Fibroblast of the aortic adventitia (primary cell): Measurements from ENCODE around the gene DCTPP1. TPM values are rescaled to one million over a fixed set of nuclear protein-coding genes. Genes with fewer than 3 reads are reported as not detected.
"Not testable (repeated sequence)": the region's sequence is repeated elsewhere in the genome, so short reads cannot be mapped to it uniquely, and the experiment has no call there.

ENCODE experiments used
- DNase-seq: peaks from one replicate; pipeline ENCODE4 v3.0.0-alpha.2; 2010; ENCODE audit warnings: low read depth
- H3K4me3 ChIP-seq: 2 replicates; pipeline ENCODE4 v1.5.1; 2011; ENCODE audit warnings: low read depth, mild to moderate bottlenecking, control low read depth, low read length, moderate library complexity
- CTCF ChIP-seq: IDR thresholded peaks from 2 replicates; pipeline ENCODE4 v1.5.1; 2011; ENCODE audit warnings: mild to moderate bottlenecking, low read length, control low read depth, inconsistent platforms; ENCODE audit not compliant: insufficient read depth
- total RNA-seq: library from RNA; depleted of rRNA; stranded (reverse); fragments of >200 nt; gene quantifications from 2 replicates; pipeline ENCODE4 v1.2.3, GENCODE V29; 2012; ENCODE audit warnings: low replicate concordance

Gene DCTPP1
- total RNA-seq, 1 donor = 28.0 TPM

GRCh38 chr16:30472328-30472942 lies 42.6 kb upstream of the DCTPP1 start, which contains the start of gene ITGAL:
ITGAL (plus strand) TSS chr16:30472742; CDS start chr16:30472838, 96 bp downstream.
- H3K4me3 ChIP-seq = no peak within 1 kb of the TSS
- no peak for DNase-seq
- no peak for TF ChIP-seq CTCF

- H3K4me3 ChIP-seq = no peak overlapping the region
- no peak for TF ChIP-seq CTCF
- no peak for DNase-seq
These were observed 40.8 kb upstream of the DCTPP1 start for GRCh38 chr16:30470632-30470995.

GRCh38 chr16:30470170-30470512 lies 40.3 kb upstream of the DCTPP1 start:
- DNase-seq = no peak
- no peak for TF ChIP-seq CTCF

GRCh38 chr16:30464078-30464477 lies 34.2 kb upstream of the DCTPP1 start:
- H3K4me3 ChIP-seq = no peak overlapping the region
- no peak for TF ChIP-seq CTCF

More at GRCh38 chr16:30470170-30470512, 40.3 kb upstream of the DCTPP1 start:
- no peak overlapping the region for H3K4me3 ChIP-seq

GRCh38 chr16:30461426-30461825 lies 31.6 kb upstream of the DCTPP1 start:
- not testable (repeated sequence) for DNase-seq

More at GRCh38 chr16:30464078-30464477, 34.2 kb upstream of the DCTPP1 start:
- no peak for DNase-seq

GRCh38 chr16:30459456-30459855 lies 29.6 kb upstream of the DCTPP1 start:
- no peak for DNase-seq
- no peak overlapping the region for H3K4me3 ChIP-seq
- TF ChIP-seq CTCF = no peak

More at GRCh38 chr16:30461426-30461825, 31.6 kb upstream of the DCTPP1 start:
- not testable (repeated sequence) for H3K4me3 ChIP-seq

- no peak for TF ChIP-seq CTCF
- no peak for DNase-seq
- H3K4me3 ChIP-seq = no peak overlapping the region
These were observed 28.9 kb upstream of the DCTPP1 start for GRCh38 chr16:30458561-30459394.
